Medulla oblongata (tissue), 1 donor: ENCODE measurements around the gene WNK2.

Experiments
- DNase-seq: peaks from one replicate; pipeline ENCODE4 v3.0.0-alpha.2; 2015; ENCODE audit errors: extremely low spot score

The WNK2 gene

GRCh38 chr9:93266521-93267001 lies 82.6 kb downstream of the WNK2 start:
- DNase-seq = no peak

GRCh38 chr9:93267091-93267541 lies 83.2 kb downstream of the WNK2 start:
- no peak for DNase-seq

GRCh38 chr9:93267681-93268505 lies 84.0 kb downstream of the WNK2 start:
- no peak for DNase-seq

- no peak for DNase-seq
Observed at GRCh38 chr9:93268551-93269314, 84.8 kb downstream of the WNK2 start.

GRCh38 chr9:93270976-93271375 lies 87.0 kb downstream of the WNK2 start:
- no peak for DNase-seq

GRCh38 chr9:93276973-93277372 lies 93.0 kb downstream of the WNK2 start:
- no peak for DNase-seq

GRCh38 chr9:93278144-93278543 lies 94.2 kb downstream of the WNK2 start:
- no peak for DNase-seq

- no peak for DNase-seq
Observed at GRCh38 chr9:93280661-93281259, 96.8 kb downstream of the WNK2 start.

- DNase-seq = no peak
Observed at GRCh38 chr9:93286252-93287188, 102.6 kb downstream of the WNK2 start.

GRCh38 chr9:93287189-93287552 lies 103.2 kb downstream of the WNK2 start:
- no peak for DNase-seq

- DNase-seq = no peak
Observed at GRCh38 chr9:93287593-93287992, 103.7 kb downstream of the WNK2 start.

GRCh38 chr9:93288341-93288740 lies 104.4 kb downstream of the WNK2 start:
- DNase-seq = no peak

- no peak for DNase-seq
Observed at GRCh38 chr9:93288891-93289883, 105.2 kb downstream of the WNK2 start.

GRCh38 chr9:93290495-93291434 lies 106.8 kb downstream of the WNK2 start:
- DNase-seq = no peak

GRCh38 chr9:93291536-93292287 lies 107.8 kb downstream of the WNK2 start:
- no peak for DNase-seq

GRCh38 chr9:93292288-93292615 lies 108.3 kb downstream of the WNK2 start:
- no peak for DNase-seq

- DNase-seq = no peak
Observed at GRCh38 chr9:93292664-93293328, 108.9 kb downstream of the WNK2 start.

- DNase-seq = no peak
Observed at GRCh38 chr9:93294011-93294410, 110.1 kb downstream of the WNK2 start.
